Fibroblast of pulmonary artery (primary cell): ENCODE measurements around the gene SMIM15.
A peak's percentile ranks its signal among the peaks of the same experiment; 100 is the strongest.

Experiments
- DNase-seq: peaks from one replicate; pipeline ENCODE4 v3.0.0-alpha.2; 2010; ENCODE audit warnings: low read depth
- H3K4me3 ChIP-seq: replicated peaks from 2 replicates; pipeline ENCODE4 v1.5.1; 2011; ENCODE audit warnings: low read depth, mild to moderate bottlenecking, control low read depth, low read length, moderate library complexity
- TF ChIP-seq, protein P1 (sequence below): IDR thresholded peaks from 2 replicates; pipeline ENCODE4 v1.5.1; 2011; ENCODE audit warnings: mild to moderate bottlenecking, control low read depth, low read length, inconsistent platforms; ENCODE audit errors: missing control alignments

Gene SMIM15

GRCh38 chr5:61141801-61142200 lies 20.5 kb downstream of the SMIM15 start:
- no peak for DNase-seq
- TF ChIP-seq, protein P1, sequence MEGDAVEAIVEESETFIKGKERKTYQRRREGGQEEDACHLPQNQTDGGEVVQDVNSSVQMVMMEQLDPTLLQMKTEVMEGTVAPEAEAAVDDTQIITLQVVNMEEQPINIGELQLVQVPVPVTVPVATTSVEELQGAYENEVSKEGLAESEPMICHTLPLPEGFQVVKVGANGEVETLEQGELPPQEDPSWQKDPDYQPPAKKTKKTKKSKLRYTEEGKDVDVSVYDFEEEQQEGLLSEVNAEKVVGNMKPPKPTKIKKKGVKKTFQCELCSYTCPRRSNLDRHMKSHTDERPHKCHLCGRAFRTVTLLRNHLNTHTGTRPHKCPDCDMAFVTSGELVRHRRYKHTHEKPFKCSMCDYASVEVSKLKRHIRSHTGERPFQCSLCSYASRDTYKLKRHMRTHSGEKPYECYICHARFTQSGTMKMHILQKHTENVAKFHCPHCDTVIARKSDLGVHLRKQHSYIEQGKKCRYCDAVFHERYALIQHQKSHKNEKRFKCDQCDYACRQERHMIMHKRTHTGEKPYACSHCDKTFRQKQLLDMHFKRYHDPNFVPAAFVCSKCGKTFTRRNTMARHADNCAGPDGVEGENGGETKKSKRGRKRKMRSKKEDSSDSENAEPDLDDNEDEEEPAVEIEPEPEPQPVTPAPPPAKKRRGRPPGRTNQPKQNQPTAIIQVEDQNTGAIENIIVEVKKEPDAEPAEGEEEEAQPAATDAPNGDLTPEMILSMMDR = no peak
- H3K4me3 ChIP-seq = no peak overlapping the region

DNA sequence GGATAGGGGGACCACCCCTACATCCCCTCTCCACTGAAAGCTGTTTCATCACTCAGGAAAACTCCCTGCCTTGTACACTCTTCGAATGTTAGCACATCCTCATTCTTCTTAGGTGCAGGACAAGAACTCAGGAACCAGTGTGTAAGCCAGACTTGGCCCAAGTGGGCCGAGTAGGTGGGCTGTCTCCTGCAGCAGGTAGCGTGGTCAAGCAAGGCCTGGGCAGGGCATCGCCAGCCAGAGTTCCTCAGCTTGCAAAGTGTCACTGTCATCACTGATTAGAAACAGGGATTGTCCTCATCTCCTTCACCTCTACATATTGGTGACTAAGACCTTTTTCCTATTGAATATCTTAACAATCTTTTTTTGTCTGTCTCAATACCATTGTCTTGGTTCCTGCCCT lies 22.3 kb downstream of the SMIM15 start:
- DNase-seq = no peak
- H3K4me3 ChIP-seq = no peak overlapping the region
- TF ChIP-seq, protein P1 = no peak

DNA sequence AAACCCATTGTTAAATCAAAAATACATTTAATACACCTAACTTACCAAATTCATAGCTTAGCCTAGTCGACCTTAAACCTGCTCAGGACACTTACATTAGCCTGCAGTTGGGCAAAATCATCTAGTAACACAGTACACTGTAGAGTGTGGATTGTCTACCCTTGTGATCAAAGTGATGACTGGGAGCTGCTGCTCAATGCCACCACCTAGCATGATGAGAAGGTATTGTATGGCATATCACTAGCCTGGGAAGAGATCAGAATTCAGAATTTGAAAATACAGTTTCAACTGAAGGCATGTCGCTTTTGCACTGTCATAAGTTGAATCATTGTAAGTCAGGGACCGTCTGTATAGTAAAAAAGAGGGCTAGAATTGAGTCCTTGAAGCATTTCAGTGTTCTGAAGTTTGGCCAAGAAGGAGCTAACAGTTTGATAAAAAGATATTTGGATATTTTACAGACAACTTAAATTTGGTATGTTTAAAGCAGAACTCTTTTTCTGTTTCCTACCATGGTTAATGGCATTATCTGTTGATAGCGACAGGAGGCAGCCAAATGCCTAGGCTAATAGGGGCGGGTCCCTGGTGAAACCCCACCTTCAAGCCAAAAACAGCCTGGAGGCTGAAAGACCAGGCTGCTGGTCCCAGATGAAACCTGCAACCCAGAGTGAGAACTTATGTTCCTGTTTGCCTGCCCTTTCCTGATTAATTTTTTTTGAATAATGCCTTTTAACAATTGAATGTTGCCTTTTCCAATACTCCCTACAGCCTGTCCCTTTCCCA lies 23.0 kb downstream of the SMIM15 start:
- peak; percentile 15 for DNase-seq
- TF ChIP-seq, protein P1 = peak; percentile 46
- H3K4me3 ChIP-seq = no peak overlapping the region

DNA sequence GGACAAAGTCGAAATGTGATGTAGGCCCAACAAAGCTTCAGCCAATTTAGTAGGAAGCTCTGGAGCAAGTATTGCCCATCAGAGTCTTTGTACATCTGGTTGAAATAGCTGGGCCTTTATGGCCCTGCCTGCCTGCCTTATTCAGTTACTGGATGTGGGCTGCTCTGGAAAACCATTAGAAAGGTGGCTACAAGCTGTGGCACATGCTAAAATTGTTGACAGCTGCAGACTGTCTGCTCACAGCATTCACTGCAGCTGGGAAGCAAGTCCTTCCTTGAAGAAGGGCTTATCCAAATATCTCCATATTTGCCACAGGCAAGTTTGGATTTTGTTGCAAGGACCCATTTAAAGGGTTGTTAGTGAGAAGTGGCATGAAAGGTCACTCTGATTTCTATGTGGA lies 24.4 kb downstream of the SMIM15 start:
- no peak overlapping the region for H3K4me3 ChIP-seq
- TF ChIP-seq, protein P1 = no peak
- DNase-seq = no peak

DNA sequence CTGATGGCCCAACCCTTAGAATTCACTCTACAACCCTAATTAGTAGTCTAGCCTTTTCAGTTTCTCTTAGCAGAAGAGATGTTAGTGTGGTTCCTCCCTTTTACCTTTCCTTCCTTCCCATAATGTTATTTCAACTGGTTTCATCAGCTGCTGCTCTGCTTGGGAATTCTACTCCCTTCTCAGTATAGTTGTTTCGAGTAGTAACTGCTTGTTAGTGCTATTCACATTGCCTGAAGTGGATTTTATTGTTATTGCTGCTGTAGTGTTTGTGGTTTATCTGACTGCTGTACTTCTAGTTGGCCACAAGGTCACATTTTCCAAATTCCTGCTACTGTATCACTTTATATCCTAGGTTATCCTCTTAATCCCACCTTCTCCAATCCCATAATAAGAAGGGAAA lies 29.7 kb downstream of the SMIM15 start:
- H3K4me3 ChIP-seq = no peak overlapping the region
- TF ChIP-seq, protein P1 = no peak
- peak; percentile 13 for DNase-seq

DNA sequence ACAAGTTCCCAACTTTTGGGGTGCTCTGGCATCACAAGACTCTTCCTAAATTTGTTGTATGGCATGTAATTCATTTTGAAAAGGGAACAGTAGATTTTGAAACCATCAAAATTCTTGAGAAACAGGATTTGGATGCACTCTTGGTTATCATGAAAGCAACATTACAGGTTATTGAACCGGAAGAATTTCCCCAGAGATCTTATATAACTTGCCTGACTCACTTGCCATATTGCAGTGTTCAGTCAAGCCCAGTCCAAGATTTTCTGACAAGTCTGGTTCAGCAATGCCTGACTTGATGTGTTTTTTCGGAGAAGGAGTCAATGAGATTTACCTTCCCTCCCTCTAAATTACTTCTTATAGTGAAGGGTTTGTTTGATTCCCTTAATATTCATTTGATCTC lies 32.0 kb downstream of the SMIM15 start:
- H3K4me3 ChIP-seq = no peak overlapping the region
- TF ChIP-seq, protein P1 = no peak
- no peak for DNase-seq

- DNase-seq = no peak
- H3K4me3 ChIP-seq = no peak overlapping the region
- TF ChIP-seq, protein P1 = no peak
Observed at GRCh38 chr5:61123145-61123544, 39.1 kb downstream of the SMIM15 start.
